K562 (cell line): ENCODE data around the gene AK4. TPM values are rescaled to one million over a fixed set of nuclear protein-coding genes. Genes with fewer than 3 reads are reported as not detected.

Source experiments
- BCOR ChIP-seq: fragments of 450-650 bp; IDR thresholded peaks from 2 replicates; pipeline ENCODE4 v1.6.1; 2016
- DMBX1 ChIP-seq: fragments of 250-450 bp; sonication (Bioruptor Pico); IDR thresholded peaks from 2 replicates; pipeline ENCODE4 v1.8.0; 2022; ENCODE audit warnings: inconsistent platforms, mild to moderate bottlenecking, moderate library complexity, borderline replicate concordance
- DPF2 ChIP-seq: fragments of 450-650 bp; IDR thresholded peaks from 2 replicates; pipeline ENCODE4 v1.6.1; 2016
- HES1 ChIP-seq: fragments of 450-650 bp; IDR thresholded peaks from 2 replicates; pipeline ENCODE4 v1.6.1; 2016; ENCODE audit warnings: low read depth, mild to moderate bottlenecking, moderate library complexity
- HMG20A ChIP-seq: fragments of 450-650 bp; formaldehyde crosslinking; conservative IDR thresholded peaks from 2 replicates; pipeline ENCODE4 v1.4.0; 2020; ENCODE audit warnings: mild to moderate bottlenecking, mixed read lengths
- KDM5B ChIP-seq: fragments of 200-600 bp; sonication (generic); IDR thresholded peaks from 2 replicates; pipeline ENCODE4 v1.6.1; 2012; ENCODE audit warnings: low read depth, mild to moderate bottlenecking, moderate library complexity, low read length, control low read depth, inconsistent platforms; ENCODE audit not compliant: insufficient replicate concordance
- MAX ChIP-seq: sonication (generic); formaldehyde crosslinking; IDR thresholded peaks from 2 replicates; pipeline ENCODE4 v1.9.0; 2022; ENCODE audit warnings: mild to moderate bottlenecking, missing genetic modification reagents
- MLLT1 ChIP-seq, 2 experiments: fragments of 450-650 bp; IDR thresholded peaks; 2 replicates each; pipeline ENCODE4 v1.6.1; 2016
- MNT ChIP-seq, 2 experiments: fragments of 450-650 bp; conservative IDR thresholded peaks; 2 replicates each; pipeline ENCODE4 v1.6.1; 2017; ENCODE audit warnings: mild to moderate bottlenecking in 2 of 2, moderate library complexity in 2 of 2
- MXD1 ChIP-seq: fragments of 250-450 bp; sonication (Bioruptor Pico); IDR thresholded peaks from 2 replicates; pipeline ENCODE4 v1.8.0; 2021; ENCODE audit warnings: borderline replicate concordance, mild to moderate bottlenecking, moderate library complexity; ENCODE audit not compliant: poor library complexity, severe bottlenecking
- PHF20 ChIP-seq: fragments of 450-650 bp; IDR thresholded peaks from 2 replicates; pipeline ENCODE4 v1.6.1; 2018; ENCODE audit not compliant: partially characterized antibody
- PRPF4 ChIP-seq: fragments of 200-400 bp; formaldehyde crosslinking; IDR thresholded peaks from one replicate; pipeline ENCODE4 v1.6.1; 2017; ENCODE audit warnings: low read length, low read depth, mild to moderate bottlenecking; ENCODE audit not compliant: insufficient read depth, poor library complexity, severe bottlenecking
- RUNX1 ChIP-seq: sonication (generic); IDR thresholded peaks from 2 replicates; pipeline ENCODE4 v1.6.1; 2016; ENCODE audit warnings: antibody characterized with exemption, low read depth
- SOX6 ChIP-seq: fragments of 450-650 bp; IDR thresholded peaks from 2 replicates; pipeline ENCODE4 v1.6.1; 2014; ENCODE audit warnings: mild to moderate bottlenecking
- polyA plus RNA-seq, 8 experiments: library from polyadenylated mRNA; depleted of rRNA in 4 of 8; stranded (reverse) in 5 of 8; unstranded in 3 of 8; fragments of >200 nt; fragmentation: Nextera tagmentation in 2 of 8; fragmentation: Illumina TruSeq in 1 of 8; extraction: Ambion mirVana in 2 of 8; extraction: Trizol in 1 of 8; gene quantifications; 2 replicates each; pipeline versions ENCODE4 v1.2.1 to v1.2.3, GENCODE V29; 2011 to 2014; ENCODE audit warnings: inconsistent platforms in 1 of 8, missing spikeins in 1 of 8
- total RNA-seq, 7 experiments: library from RNA; depleted of rRNA in 6 of 7; stranded (reverse); fragments of >200 nt in 6 of 7; fragmentation: Illumina TruSeq in 2 of 7; extraction: Trizol in 2 of 7; gene quantifications; 2 replicates each; pipeline versions ENCODE4 v1.2.1 to v1.2.3, GENCODE V29; 2011 to 2021; ENCODE audit warnings: low replicate concordance in 1 of 7

Gene AK4
- total and polyA plus RNA-seq, 9 of the 15 experiments (the other 6 are each of a cell fraction or from before 2014, with no cell fraction given), result 10.4 to 96.6 (median 21.5) TPM

GRCh38 chr1:65253800-65254319, 105.9 kb downstream of the AK4 start (continued):
- TF ChIP-seq KDM5B, result peak; percentile 84
- TF ChIP-seq MXD1 (CRISPR knock-in tag), result no peak
- TF ChIP-seq DMBX1 (CRISPR knock-in tag), result 0 out of 2 replicates have a peak, but pooled peaks have one; percentile 30
- peak; percentile 91 for TF ChIP-seq BCOR
- no peak for TF ChIP-seq MAX
- no peak for TF ChIP-seq RUNX1
- TF ChIP-seq PRPF4, result no peak
- TF ChIP-seq HMG20A (CRISPR knock-in tag), result no peak
- peak; percentile 28; the same call in 1 of the 2 replicates for TF ChIP-seq HES1
- peak; percentile 45; the same call in 1 of the 2 replicates for TF ChIP-seq DPF2
- peak; percentile 27 to 67; a peak in 2 of 4 replicates for TF ChIP-seq MNT (conservative IDR thresholded peaks at IDR 0.05)
- TF ChIP-seq PHF20, result peak; percentile 23
- TF ChIP-seq SOX6, result 0 out of 2 replicates have a peak, but pooled peaks have one; percentile 9
- TF ChIP-seq MLLT1 (IDR thresholded peaks at IDR 0.05), result 0 out of 4 replicates have a peak, but pooled peaks of 1 of the 2 experiments have one; percentile 30
